Ascending aorta (tissue), 2 donors: ENCODE measurements around the gene AKAP6. TPM values are rescaled to one million over a fixed set of nuclear protein-coding genes. Genes with fewer than 3 reads are reported as not detected.

Source experiments
- DNase-seq, 2 donors: peaks; one replicate each; pipeline ENCODE4 v3.0.0-alpha.2; 2019; ENCODE audit warnings: low spot score in 2 of 2
- H3K27ac ChIP-seq, 2 donors: fragments of 200-600 bp; sonication (generic); one replicate each; pipeline ENCODE4 v1.5.1; 2016 to 2017; ENCODE audit warnings: mild to moderate bottlenecking in 1 of 2
- H3K27me3 ChIP-seq: fragments of 200-600 bp; sonication (generic); one replicate; pipeline ENCODE4 v1.5.1; 2017
- H3K36me3 ChIP-seq, 2 donors: fragments of 200-600 bp; sonication (generic); one replicate each; pipeline ENCODE4 v1.5.1; 2016
- H3K4me1 ChIP-seq, 2 donors: fragments of 200-600 bp; sonication (generic); one replicate each; pipeline ENCODE4 v1.5.1; 2016 to 2017; ENCODE audit warnings: mild to moderate bottlenecking in 1 of 2
- H3K4me3 ChIP-seq, 2 donors: fragments of 200-600 bp; sonication (generic); one replicate each; pipeline ENCODE4 v1.5.1; 2016 to 2017; ENCODE audit warnings: mild to moderate bottlenecking in 1 of 2
- H3K9me3 ChIP-seq, 2 donors: fragments of 200-600 bp; sonication (generic); one replicate each; pipeline ENCODE4 v1.5.1; 2016
- CTCF ChIP-seq, 3 experiments: fragments of 200-600 bp in 2 of 3; fragments of 450-650 bp in 1 of 3; sonication (generic) in 2 of 3; IDR thresholded peaks; one replicate each; pipeline ENCODE4 v1.5.1; 2016 to 2019; ENCODE audit warnings: antibody characterized with exemption in 3 of 3, mild to moderate bottlenecking in 1 of 3, moderate library complexity in 1 of 3
- intact Hi-C: fragments of 100-400 bp; cut with DNase I; formaldehyde crosslinking; loops from one replicate; pipeline ENCODE4 v1.15.1; 2023
- total RNA-seq: library from RNA; depleted of rRNA; stranded (reverse); fragments of >200 nt; gene quantifications from one replicate; pipeline ENCODE4 v1.1.0, GENCODE V29; 2016

The AKAP6 gene
- total RNA-seq, 1 donor from 2014 or later, result 21.1 TPM

GRCh38 chr14:32471181-32471580 lies 142.1 kb downstream of the AKAP6 start:
- no peak for DNase-seq
- Histone ChIP-seq H3K9me3 (no peaks in the 10 kb centered on the region), H3K27me3 (no peaks in the 10 kb centered on the region), H3K36me3 (no peaks in the 10 kb centered on the region), H3K4me1 (peaks cover 5 to 35% of the 10 kb centered on the region in 2 donors), H3K4me3 (no peak overlapping the region), H3K27ac (peak overlapping the region; percentile 73 to 83)
- TF ChIP-seq CTCF (IDR thresholded peaks at IDR 0.05), result no peak
- intact Hi-C loops, result loop anchor here (5.0 kb wide), 3 partner anchors 36 to 909 kb away; partner anchors contain the start of genes ARHGAP5 and NUBPL

- DNase-seq, result no peak
- H3K4me3 ChIP-seq, result no peak overlapping the region
- H3K4me1 ChIP-seq, result peaks cover 6 to 38% of the 10 kb centered on the region in 2 donors
- no peaks in the 10 kb centered on the region for H3K36me3 ChIP-seq
- intact Hi-C loops, result loop anchor here (5.0 kb wide), 3 partner anchors 35 to 910 kb away; partner anchors contain the start of genes ARHGAP5 and NUBPL
- H3K9me3 ChIP-seq, result no peaks in the 10 kb centered on the region
- peak overlapping the region; percentile 73 to 83 for H3K27ac ChIP-seq
- no peak for TF ChIP-seq CTCF (IDR thresholded peaks at IDR 0.05)
- H3K27me3 ChIP-seq, result no peaks in the 10 kb centered on the region
Measured at GRCh38 chr14:32472076-32472475, 143.0 kb downstream of the AKAP6 start.

- no peak for DNase-seq
- intact Hi-C loops, result loop anchor here (5.0 kb wide), 3 partner anchors 35 to 910 kb away; partner anchors contain the start of genes ARHGAP5 and NUBPL
- no peaks in the 10 kb centered on the region for H3K36me3 ChIP-seq
- H3K4me1 ChIP-seq, result peaks cover 10 to 45% of the 10 kb centered on the region in 2 donors
- H3K27me3 ChIP-seq, result no peaks in the 10 kb centered on the region
- no peak for TF ChIP-seq CTCF (IDR thresholded peaks at IDR 0.05)
- peak overlapping the region in 1 of 2 donors; percentile 10 for H3K4me3 ChIP-seq
- peak overlapping the region; percentile 73 to 83 for H3K27ac ChIP-seq
- no peaks in the 10 kb centered on the region for H3K9me3 ChIP-seq
Measured at GRCh38 chr14:32472512-32473463, 143.7 kb downstream of the AKAP6 start.

- H3K27me3 ChIP-seq, result no peaks in the 10 kb centered on the region
- DNase-seq, result peak in 1 of 2 donors; percentile 78
- intact Hi-C loops, result loop anchor here (5.0 kb wide), 3 partner anchors 34 to 911 kb away; partner anchors contain the start of genes ARHGAP5 and NUBPL
- H3K36me3 ChIP-seq, result no peaks in the 10 kb centered on the region
- no peak for TF ChIP-seq CTCF (IDR thresholded peaks at IDR 0.05)
- H3K4me3 ChIP-seq, result peak overlapping the region in 1 of 2 donors; percentile 10
- H3K9me3 ChIP-seq, result no peaks in the 10 kb centered on the region
- H3K4me1 ChIP-seq, result peaks cover 10 to 48% of the 10 kb centered on the region in 2 donors
- H3K27ac ChIP-seq, result peak overlapping the region; percentile 73 to 83
Measured at GRCh38 chr14:32473464-32473855, 144.4 kb downstream of the AKAP6 start.

GRCh38 chr14:32474478-32475195 lies 145.5 kb downstream of the AKAP6 start:
- intact Hi-C loops, result loop anchor here (5.0 kb wide), 3 partner anchors 33 to 912 kb away; partner anchors contain the start of genes ARHGAP5 and NUBPL
- DNase-seq, result no peak
- TF ChIP-seq CTCF (IDR thresholded peaks at IDR 0.05), result no peak
- H3K36me3 ChIP-seq, result no peaks in the 10 kb centered on the region
- no peaks in the 10 kb centered on the region for H3K27me3 ChIP-seq
- peak overlapping the region; percentile 0 to 83 for H3K27ac ChIP-seq
- no peaks in the 10 kb centered on the region for H3K9me3 ChIP-seq
- H3K4me3 ChIP-seq, result no peak overlapping the region
- peaks cover 11 to 46% of the 10 kb centered on the region in 2 donors for H3K4me1 ChIP-seq
